HepG2 (cell line): ENCODE data around the gene VPS13D. TPM values are rescaled to one million over a fixed set of nuclear protein-coding genes. Genes with fewer than 3 reads are reported as not detected.

Experiments used
- ATAC-seq: fragments of 200-7000 bp; cut with Tn5 transposase; 3 replicates; pipeline ENCODE4 v1.9.1; 2020; ENCODE audit warnings: mild to moderate bottlenecking, moderate library complexity
- BruUV-seq: library from RNA; stranded (reverse); fragments of 400-500 nt; replicated peaks from 2 replicates; lab custom pipeline; 2021; lab: Mats Ljungman, UMichigan
- CTCF ChIA-PET: fragments of 300-600 bp; formaldehyde crosslinking; extraction: SDS; loops from one replicate; lab custom pipeline; 2021; ENCODE audit warnings: low total read pairs, inconsistent platforms, low intra/inter-chr PET ratio; lab: Yijun Ruan, JAX
- POLR2A ChIA-PET: fragments of 350-600 bp; sonication (Branson Sonifier 250); formaldehyde crosslinking; loops from one replicate; lab custom pipeline; 2020; ENCODE audit warnings: antibody characterized with exemption, inconsistent platforms; lab: Yijun Ruan, JAX
- DNase-seq: peaks from one replicate; pipeline ENCODE4 v3.0.0-alpha.2; 2015; ENCODE audit warnings: low spot score
- FAIRE-seq: peaks from 3 replicates; lab custom pipeline; 2011; peaks lifted over from hg19 to GRCh38; lab: Jason Lieb, UNC
- H2AFZ ChIP-seq: one replicate; pipeline ENCODE4 v1.6.1; 2011; ENCODE audit warnings: low read length, inconsistent platforms
- H3K27ac ChIP-seq: fragments of 300-600 bp; 3 replicates; pipeline ENCODE4 v1.8.0; 2011; ENCODE audit warnings: mixed run types, mild to moderate bottlenecking, mixed read lengths, low read length, inconsistent platforms; ENCODE audit not compliant: insufficient read depth; ENCODE audit errors: extremely low read length
- H3K27me3 ChIP-seq, 2 experiments: fragments of 200-600 bp in 1 of 2; 2 replicates in 1 of 2; 3 replicates in 1 of 2; pipeline versions ENCODE4 v1.6.0 to v1.8.0; 2011; ENCODE audit warnings: low read length in 2 of 2, mild to moderate bottlenecking in 2 of 2, moderate library complexity in 2 of 2, inconsistent platforms in 1 of 2; ENCODE audit not compliant: insufficient read depth in 2 of 2, control insufficient read depth in 1 of 2
- H3K36me3 ChIP-seq, 2 experiments: fragments of 200-600 bp in 1 of 2; replicated peaks in 1 of 2; 2 replicates in 1 of 2; 3 replicates in 1 of 2; pipeline versions ENCODE4 v1.5.1 to v1.8.0; 2011; ENCODE audit warnings: low read length in 2 of 2, inconsistent platforms in 1 of 2; ENCODE audit not compliant: insufficient read depth in 2 of 2, control insufficient read depth in 1 of 2
- H3K4me1 ChIP-seq: 2 replicates; pipeline ENCODE4 v1.5.1; 2012; ENCODE audit warnings: low read length, inconsistent platforms; ENCODE audit not compliant: insufficient read depth
- H3K4me2 ChIP-seq: 2 replicates; pipeline ENCODE4 v1.6.0; 2011; ENCODE audit warnings: low read depth, low read length, inconsistent platforms
- H3K4me3 ChIP-seq, 3 experiments: fragments of 200-600 bp in 1 of 3; sonication (generic), shearing (Covaris generic) in 1 of 3; replicated peaks in 1 of 3; 2 replicates each; pipeline ENCODE4 v1.5.1; 2011 to 2016; ENCODE audit warnings: low read length in 3 of 3, inconsistent platforms in 2 of 3, low read depth in 2 of 3, mild to moderate bottlenecking in 2 of 3, control low read depth in 1 of 3, mixed read lengths in 1 of 3; ENCODE audit not compliant: insufficient read depth in 1 of 3
- H3K79me2 ChIP-seq: one replicate; pipeline ENCODE4 v1.6.1; 2011; ENCODE audit warnings: low read length, inconsistent platforms; ENCODE audit not compliant: insufficient read depth
- H3K9ac ChIP-seq: 2 replicates; pipeline ENCODE4 v1.6.0; 2011; ENCODE audit warnings: mild to moderate bottlenecking, low read depth, low read length, inconsistent platforms; ENCODE audit not compliant: insufficient read depth
- H3K9me3 ChIP-seq: 2 replicates; pipeline ENCODE4 v1.5.1; 2012; ENCODE audit warnings: mild to moderate bottlenecking, low read length
- H4K20me1 ChIP-seq: 2 replicates; pipeline ENCODE4 v1.6.0; 2011; ENCODE audit warnings: inconsistent platforms, mild to moderate bottlenecking, low read length, moderate library complexity; ENCODE audit not compliant: insufficient read depth
- CTCF ChIP-seq: sonication (generic); formaldehyde crosslinking; IDR thresholded peaks from 2 replicates; pipeline ENCODE4 v1.5.0; 2020; ENCODE audit warnings: mild to moderate bottlenecking, missing genetic modification reagents, moderate library complexity
- KDM5B ChIP-seq: sonication (generic); formaldehyde crosslinking; IDR thresholded peaks from 2 replicates; pipeline ENCODE4 v1.4.0; 2020; ENCODE audit warnings: missing genetic modification reagents, mild to moderate bottlenecking, borderline replicate concordance
- MIXL1 ChIP-seq: IDR thresholded peaks from 2 replicates; pipeline ENCODE4 v1.6.1; 2016
- MLLT10 ChIP-seq: sonication (generic); formaldehyde crosslinking; IDR thresholded peaks from 2 replicates; pipeline ENCODE4 v1.4.0; 2020; ENCODE audit warnings: missing genetic modification reagents
- MTA3 ChIP-seq: sonication (generic); formaldehyde crosslinking; IDR thresholded peaks from 2 replicates; pipeline ENCODE4 v1.4.0; 2020; ENCODE audit warnings: missing genetic modification reagents
- NKX3-1 ChIP-seq: sonication (generic); formaldehyde crosslinking; IDR thresholded peaks from 2 replicates; pipeline ENCODE4 v1.5.0; 2020; ENCODE audit warnings: missing genetic modification reagents
- NR2F6 ChIP-seq, 2 experiments: IDR thresholded peaks; 2 replicates each; pipeline ENCODE4 v1.6.1; 2016; ENCODE audit warnings: antibody characterized with exemption in 1 of 2, mild to moderate bottlenecking in 1 of 2
- PRDM15 ChIP-seq: sonication (generic); formaldehyde crosslinking; IDR thresholded peaks from 2 replicates; pipeline ENCODE4 v1.4.0; 2020; ENCODE audit warnings: missing genetic modification reagents
- SMC3 ChIP-seq: IDR thresholded peaks from 2 replicates; pipeline ENCODE4 v1.6.1; 2011; ENCODE audit warnings: low read length, improper control_type of control experiment
- TAF15 ChIP-seq: fragments of 200-400 bp; formaldehyde crosslinking; IDR thresholded peaks from one replicate; pipeline ENCODE4 v1.6.1; 2018; ENCODE audit warnings: mild to moderate bottlenecking, low read depth, low read length; ENCODE audit not compliant: poor library complexity, severe bottlenecking
- ZNF205 ChIP-seq: IDR thresholded peaks from 2 replicates; pipeline ENCODE4 v1.6.1; 2018; ENCODE audit warnings: missing biosample characterization, missing genetic modification reagents
- ZNF333 ChIP-seq: sonication (generic); formaldehyde crosslinking; IDR thresholded peaks from 2 replicates; pipeline ENCODE4 v1.4.0; 2020; ENCODE audit warnings: mild to moderate bottlenecking, missing genetic modification reagents, borderline replicate concordance
- ZNF501 ChIP-seq: sonication (generic); formaldehyde crosslinking; IDR thresholded peaks from 2 replicates; pipeline ENCODE4 v1.5.1; 2020; ENCODE audit warnings: mild to moderate bottlenecking, moderate library complexity, missing genetic modification reagents
- ZNF83 ChIP-seq: sonication (generic); formaldehyde crosslinking; IDR thresholded peaks from 2 replicates; pipeline ENCODE4 v1.4.0; 2020; ENCODE audit warnings: missing genetic modification reagents, mild to moderate bottlenecking, borderline replicate concordance
- WGBS: methylation state at CpG from one replicate; pipeline ENCODE4 v1.1.6; 2017; ENCODE audit warnings: low lambda C conversion rate; 5-methylcytosine and 5-hydroxymethylcytosine counted together
- in situ Hi-C: cut with HindIII; loops from 2 replicates; pipeline ENCODE4 v1.10.0; 2017; ENCODE audit warnings: low pct_unique_long_range_greater_than_20kb; ENCODE audit not compliant: extremely low pct_ligation_motif_present
- intact Hi-C: fragments of 100-400 bp; cut with micrococcal nuclease; formaldehyde crosslinking; loops from one replicate; pipeline ENCODE4 v1.10.0; 2022; ENCODE audit not compliant: unreplicated experiment
- polyA plus RNA-seq, 8 experiments: library from polyadenylated mRNA; depleted of rRNA in 3 of 8; stranded (reverse) in 7 of 8; unstranded in 1 of 8; fragments of >200 nt; fragmentation: Illumina TruSeq in 4 of 8; extraction: Trizol in 4 of 8; gene quantifications; 2 replicates each; pipeline versions ENCODE4 v1.2.1 to v1.2.3, GENCODE V29; 2011 to 2016; ENCODE audit warnings: low read depth in 4 of 8, missing spikeins in 1 of 8, mixed read lengths in 1 of 8; ENCODE audit not compliant: insufficient read depth in 1 of 8
- total RNA-seq, 5 experiments: library from RNA; depleted of rRNA; stranded (reverse); fragments of >200 nt; fragmentation: Illumina TruSeq; extraction: Trizol; gene quantifications; 2 replicates each; pipeline ENCODE4 v1.2.3, GENCODE V29; 2016; ENCODE audit warnings: low read depth in 1 of 5
- TF ChIP-seq, protein P1 (sequence below): IDR thresholded peaks from 2 replicates; pipeline ENCODE4 v1.6.1; 2012; ENCODE audit warnings: low read depth, low read length, improper control_type of control experiment
- TF ChIP-seq, protein P2 (sequence below): sonication (generic); formaldehyde crosslinking; IDR thresholded peaks from 2 replicates; pipeline ENCODE4 v1.8.0; 2022; ENCODE audit warnings: missing genetic modification reagents, mild to moderate bottlenecking, inconsistent platforms, borderline replicate concordance

Gene VPS13D
- total and polyA plus RNA-seq, 2 of the 13 experiments (the other 11 are each of a cell fraction or from before 2014, with no cell fraction given) = 8.6 to 13.9 TPM

DNA sequence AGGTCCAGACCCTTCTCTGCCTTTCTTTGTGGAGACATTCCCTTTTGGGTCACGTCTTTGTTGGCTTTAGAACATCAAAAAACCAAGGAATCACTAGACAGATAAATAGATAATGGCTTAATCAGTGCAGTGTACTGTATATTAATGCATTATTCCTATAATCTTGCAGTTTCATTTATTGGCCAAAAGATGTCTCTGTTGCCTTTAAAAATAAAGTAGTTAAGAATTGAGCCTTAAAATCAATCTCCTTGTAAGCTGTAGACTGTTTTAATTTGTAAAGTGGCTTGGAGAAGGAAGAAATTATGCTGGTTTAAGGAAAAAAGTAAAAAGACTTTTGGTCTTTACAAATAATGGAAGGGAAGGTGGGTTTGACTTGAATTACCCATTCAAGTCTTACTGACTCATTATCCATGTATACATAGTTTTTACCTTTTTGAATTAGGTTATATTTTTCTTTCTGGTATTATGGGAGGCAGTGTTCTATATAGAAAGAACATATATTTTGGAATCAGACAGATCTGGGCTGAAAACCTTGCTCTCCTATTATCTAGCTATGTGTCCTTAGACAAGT lies 84.6 kb downstream of the VPS13D start:
- no peak overlapping the region for H3K4me3 ChIP-seq
- H3K9me3 ChIP-seq = no peaks in the 10 kb centered on the region
- FAIRE-seq (no peak), DNase-seq (peak; percentile 12), ATAC-seq (no peak)
- H2AFZ ChIP-seq = no peak overlapping the region
- ChIA-PET CTCF (interaction anchor here (2.4 to 3.3 kb wide), 2 partner anchors 305 to 344 kb away, joined by 17 to 25 read pairs; no protein-coding TSS in a partner anchor), POLR2A (interaction anchor here (3.5 kb wide), 1 partner anchor 304 kb away, joined by 32 read pairs; the partner anchor contains the start of gene DHRS3)
- no peak overlapping the region for H3K9ac ChIP-seq
- no peak overlapping the region for H3K27ac ChIP-seq
- H3K27me3 ChIP-seq = no peaks in the 10 kb centered on the region
- BruUV-seq = no TSS peak
- peaks cover 6 to 30% of the 10 kb centered on the region in 2 experiments for H3K36me3 ChIP-seq
- 60% methylated on average over 1 of the region's 1 CpG for WGBS
- in situ Hi-C loops = loop anchor here (5.0 to 10.0 kb wide), 2 partner anchors 310 to 343 kb away; no protein-coding TSS in a partner anchor
- intact Hi-C loops = loop anchor here (2.0 to 10.0 kb wide), 3 partner anchors 210 to 344 kb away; partner anchors contain the start of gene DHRS3
- peaks cover 5% of the 10 kb centered on the region for H3K4me1 ChIP-seq
- H4K20me1 ChIP-seq = no peaks in the 10 kb centered on the region
- H3K4me2 ChIP-seq = no peak overlapping the region
- H3K79me2 ChIP-seq = no peaks in the 10 kb centered on the region
- TF ChIP-seq, protein P1, sequence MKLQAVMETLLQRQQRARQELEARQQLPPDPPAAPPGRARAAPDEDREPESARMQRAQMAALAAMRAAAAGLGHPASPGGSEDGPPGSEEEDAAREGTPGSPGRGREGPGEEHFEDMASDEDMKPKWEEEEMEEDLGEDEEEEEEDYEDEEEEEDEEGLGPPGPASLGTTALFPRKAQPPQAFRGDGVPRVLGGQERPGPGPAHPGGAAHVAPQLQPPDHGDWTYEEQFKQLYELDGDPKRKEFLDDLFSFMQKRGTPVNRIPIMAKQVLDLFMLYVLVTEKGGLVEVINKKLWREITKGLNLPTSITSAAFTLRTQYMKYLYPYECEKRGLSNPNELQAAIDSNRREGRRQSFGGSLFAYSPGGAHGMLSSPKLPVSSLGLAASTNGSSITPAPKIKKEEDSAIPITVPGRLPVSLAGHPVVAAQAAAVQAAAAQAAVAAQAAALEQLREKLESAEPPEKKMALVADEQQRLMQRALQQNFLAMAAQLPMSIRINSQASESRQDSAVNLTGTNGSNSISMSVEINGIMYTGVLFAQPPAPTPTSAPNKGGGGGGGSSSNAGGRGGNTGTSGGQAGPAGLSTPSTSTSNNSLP = peak; percentile 17; the same call in 1 of the 2 replicates
- TF ChIP-seq ZNF83 (CRISPR knock-in tag) (no peak), MTA3 (CRISPR knock-in tag) (no peak), MIXL1 (CRISPR knock-in tag) (0 out of 2 replicates have a peak, but pooled peaks have one; percentile 10), MLLT10 (CRISPR knock-in tag) (no peak), KDM5B (CRISPR knock-in tag) (no peak), PRDM15 (CRISPR knock-in tag) (no peak), CTCF (peak; percentile 58), ZNF501 (CRISPR knock-in tag) (no peak), SMC3 (peak; percentile 66), NR2F6 (IDR thresholded peaks at IDR 0.05) (no peak), NR2F6 (CRISPR knock-in tag; IDR thresholded peaks at IDR 0.05) (no peak), ZNF333 (CRISPR knock-in tag) (no peak), ZNF205 (no peak), TAF15 (no peak), NKX3-1 (CRISPR knock-in tag) (no peak)
- TF ChIP-seq, protein P2, sequence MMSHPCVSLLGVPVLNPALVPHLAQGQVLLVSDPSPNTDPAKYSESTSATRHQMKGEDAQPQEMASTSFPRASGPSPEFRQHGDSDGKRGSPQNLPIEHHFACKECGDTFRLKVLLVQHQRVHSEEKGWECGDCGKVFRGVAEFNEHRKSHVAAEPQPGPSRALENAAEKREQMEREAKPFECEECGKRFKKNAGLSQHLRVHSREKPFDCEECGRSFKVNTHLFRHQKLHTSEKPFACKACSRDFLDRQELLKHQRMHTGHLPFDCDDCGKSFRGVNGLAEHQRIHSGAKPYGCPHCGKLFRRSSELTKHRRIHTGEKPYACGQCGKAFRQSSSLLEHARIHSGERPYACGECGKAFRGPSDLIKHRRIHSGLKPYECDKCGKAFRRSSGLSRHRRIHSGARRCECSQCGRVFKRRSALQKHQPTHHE = no peak
